IMR-90 (cell line): ENCODE results near the gene KIRREL1. TPM values are rescaled to one million over a fixed set of nuclear protein-coding genes. Genes with fewer than 3 reads are reported as not detected.

Experiments used
- ATAC-seq: fragments of 200-7000 bp; cut with Tn5 transposase; 2 replicates; pipeline ENCODE4 v1.9.1; 2020; ENCODE audit warnings: low read depth, mild to moderate bottlenecking, moderate library complexity
- BruUV-seq: library from RNA; stranded (reverse); fragments of 400-500 nt; replicated peaks from 2 replicates; lab custom pipeline; 2021; lab: Mats Ljungman, UMichigan
- CTCF ChIA-PET: fragments of 300-600 bp; formaldehyde crosslinking; extraction: SDS; loops from one replicate; lab custom pipeline; 2021; ENCODE audit warnings: antibody characterized with exemption; lab: Yijun Ruan, JAX
- POLR2A ChIA-PET: fragments of 300-600 bp; sonication (Branson Sonifier 250); formaldehyde crosslinking; loops from one replicate; lab custom pipeline; 2022; ENCODE audit warnings: antibody characterized with exemption; ENCODE audit not compliant: unreplicated experiment; lab: Charles Lee
- DNase-seq: peaks from one replicate; pipeline ENCODE4 v3.0.0; 2013
- H2AFZ ChIP-seq: replicated peaks from 2 replicates; pipeline ENCODE3; 2013; ENCODE audit warnings: low read length, mild to moderate bottlenecking; ENCODE audit not compliant: poor library complexity
- H2AK5ac ChIP-seq: 2 replicates; pipeline ENCODE4 v1.6.1; 2013; ENCODE audit warnings: low read depth, low read length, inconsistent platforms
- H2AK9ac ChIP-seq: replicated peaks from 2 replicates; pipeline ENCODE3; 2013; ENCODE audit warnings: mild to moderate bottlenecking, low read depth, low read length, moderate library complexity; ENCODE audit not compliant: poor library complexity
- H2BK120ac ChIP-seq: 2 replicates; pipeline ENCODE4 v1.6.1; 2013; ENCODE audit warnings: low read depth, low read length, inconsistent platforms
- H2BK15ac ChIP-seq: 3 replicates; pipeline ENCODE4 v1.6.1; 2013; ENCODE audit warnings: low read depth, low read length, inconsistent platforms
- H2BK20ac ChIP-seq: 2 replicates; pipeline ENCODE4 v1.6.1; 2013; ENCODE audit warnings: low read depth, mild to moderate bottlenecking, inconsistent platforms, low read length, moderate library complexity
- H2BK5ac ChIP-seq: 2 replicates; pipeline ENCODE4 v1.6.1; 2013; ENCODE audit warnings: mild to moderate bottlenecking, low read depth, low read length, inconsistent platforms; ENCODE audit not compliant: poor library complexity, severe bottlenecking
- H3K14ac ChIP-seq: replicated peaks from 2 replicates; pipeline ENCODE4 v1.6.1; 2013; ENCODE audit warnings: low read depth, low read length, inconsistent platforms
- H3K18ac ChIP-seq: 2 replicates; pipeline ENCODE4 v1.6.1; 2013; ENCODE audit warnings: low read depth, low read length, control low read depth
- H3K23ac ChIP-seq: 2 replicates; pipeline ENCODE4 v1.6.1; 2013; ENCODE audit warnings: low read depth, low read length, inconsistent platforms
- H3K27ac ChIP-seq: 2 replicates; pipeline ENCODE4 v1.5.1; 2013; ENCODE audit warnings: mild to moderate bottlenecking, control low read depth, low read length; ENCODE audit not compliant: insufficient read depth
- H3K27me3 ChIP-seq: 2 replicates; pipeline ENCODE4 v1.6.1; 2013; ENCODE audit warnings: low read length; ENCODE audit not compliant: control insufficient read depth, insufficient read depth
- H3K36me3 ChIP-seq: 2 replicates; pipeline ENCODE4 v1.6.1; 2013; ENCODE audit warnings: low read length, mixed read lengths; ENCODE audit not compliant: control insufficient read depth, insufficient read depth
- H3K4ac ChIP-seq: 2 replicates; pipeline ENCODE4 v1.6.1; 2013; ENCODE audit warnings: low read depth, low read length, inconsistent platforms
- H3K4me1 ChIP-seq: 2 replicates; pipeline ENCODE4 v1.6.1; 2013; ENCODE audit warnings: low read length, mixed read lengths; ENCODE audit not compliant: control insufficient read depth, insufficient read depth
- H3K4me2 ChIP-seq: 2 replicates; pipeline ENCODE4 v1.6.1; 2013; ENCODE audit warnings: low read depth, mild to moderate bottlenecking, control low read depth, low read length, moderate library complexity
- H3K4me3 ChIP-seq: 2 replicates; pipeline ENCODE4 v1.5.1; 2013; ENCODE audit warnings: low read depth, mild to moderate bottlenecking, control low read depth, low read length, moderate library complexity; ENCODE audit not compliant: insufficient read depth
- H3K56ac ChIP-seq: 2 replicates; pipeline ENCODE4 v1.6.1; 2013; ENCODE audit warnings: low read length, inconsistent platforms; ENCODE audit not compliant: insufficient read depth; ENCODE audit errors: extremely low read depth
- H3K79me1 ChIP-seq, 2 experiments: 2 replicates each; pipeline ENCODE4 v1.6.1; 2013; ENCODE audit warnings: low read length in 2 of 2, inconsistent platforms in 1 of 2, low read depth in 1 of 2
- H3K9ac ChIP-seq: 2 replicates; pipeline ENCODE4 v1.6.1; 2013; ENCODE audit warnings: low read depth, low read length, control low read depth
- H3K9me1 ChIP-seq: 2 replicates; pipeline ENCODE4 v1.6.1; 2013; ENCODE audit warnings: low read length, inconsistent platforms; ENCODE audit not compliant: insufficient read depth
- H3K9me3 ChIP-seq: 2 replicates; pipeline ENCODE4 v1.6.1; 2013; ENCODE audit warnings: low read length; ENCODE audit not compliant: control insufficient read depth, insufficient read depth
- H4K20me1 ChIP-seq: 2 replicates; pipeline ENCODE4 v1.6.1; 2013; ENCODE audit warnings: low read length, inconsistent platforms; ENCODE audit not compliant: insufficient read depth
- H4K5ac ChIP-seq: 2 replicates; pipeline ENCODE4 v1.6.1; 2013; ENCODE audit warnings: mild to moderate bottlenecking, low read depth, low read length, control low read depth
- H4K8ac ChIP-seq, 2 experiments: 2 replicates each; pipeline ENCODE4 v1.6.1; 2013; ENCODE audit warnings: low read depth in 2 of 2, low read length in 2 of 2, control low read depth in 1 of 2, inconsistent platforms in 1 of 2
- H4K91ac ChIP-seq: 2 replicates; pipeline ENCODE4 v1.6.1; 2013; ENCODE audit warnings: low read depth, low read length, inconsistent platforms; ENCODE audit not compliant: insufficient read depth
- CHD1 ChIP-seq: IDR thresholded peaks from 2 replicates; pipeline ENCODE4 v1.6.1; 2012; ENCODE audit warnings: low read depth, low read length, improper control_type of control experiment
- CTCF ChIP-seq: conservative IDR thresholded peaks from 2 replicates; pipeline ENCODE4 v1.5.1; 2012; ENCODE audit warnings: mild to moderate bottlenecking, low read depth, low read length, improper control_type of control experiment
- MAZ ChIP-seq: IDR thresholded peaks from 2 replicates; pipeline ENCODE4 v1.6.1; 2012; ENCODE audit warnings: low read depth, mild to moderate bottlenecking, low read length, improper control_type of control experiment, moderate library complexity, borderline replicate concordance
- RAD21 ChIP-seq: IDR thresholded peaks from 2 replicates; pipeline ENCODE4 v1.6.1; 2012; ENCODE audit warnings: low read length, improper control_type of control experiment
- SMC3 ChIP-seq: fragments of 150-350 bp; IDR thresholded peaks from 2 replicates; pipeline ENCODE4 v1.6.1; 2016; ENCODE audit warnings: low read depth, mild to moderate bottlenecking, antibody characterized with exemption, low read length, moderate library complexity
- WGBS, 2 experiments: methylation state at CpG; one replicate each; pipeline versions ENCODE4 v1.1.5 to v1.1.7; 2013; ENCODE audit warnings: missing lambda C conversion rate in 2 of 2; ENCODE audit not compliant: insufficient read length in 1 of 2; ENCODE audit errors: extremely low coverage in 2 of 2; 5-methylcytosine and 5-hydroxymethylcytosine counted together
- dilution Hi-C: fragments of 300-500 bp; cut with HindIII; formaldehyde crosslinking; loops from one replicate; pipeline ENCODE4 v1.14.3; 2018; ENCODE audit warnings: low sequenced_read_pairs; ENCODE audit not compliant: unreplicated experiment
- in situ Hi-C: fragments of 300-500 bp; cut with MboI; formaldehyde crosslinking; loops from 3 replicates; pipeline ENCODE4 v1.14.3; 2019; ENCODE audit warnings: low sequenced_read_pairs, inconsistent platforms, mixed read lengths
- intact Hi-C: fragments of 100-400 bp; cut with micrococcal nuclease; formaldehyde crosslinking; loops from 2 replicates; pipeline ENCODE4 v1.10.0; 2022
- polyA plus RNA-seq, 3 experiments: library from polyadenylated mRNA; depleted of rRNA; stranded (reverse); fragments of >200 nt; gene quantifications; 2 replicates each; pipeline ENCODE4 v1.2.3, GENCODE V29; 2012; ENCODE audit warnings: low replicate concordance in 1 of 3
- total RNA-seq: library from RNA; depleted of rRNA; stranded (reverse); fragments of >200 nt; gene quantifications from 2 replicates; pipeline ENCODE4 v1.2.3, GENCODE V29; 2012

Gene KIRREL1
- total and polyA plus RNA-seq, 2 of the 4 experiments (the other 2 are of a cell fraction), result 58.1 to 64.7 TPM

GRCh38 chr1:157969697-157970485 lies 23.6 kb upstream of the KIRREL1 start:
- Histone ChIP-seq H3K27me3 (peaks cover 6% of the 10 kb centered on the region), H3K9me1 (peaks cover 14% of the 10 kb centered on the region), H2AK5ac (no peak overlapping the region), H3K79me1 (no peaks in the 10 kb centered on the region), H2BK120ac (no peak overlapping the region), H3K4me1 (peaks cover 15% of the 10 kb centered on the region), H3K4ac (no peak overlapping the region), H3K36me3 (no peaks in the 10 kb centered on the region), H4K8ac (no peak overlapping the region), H2BK15ac (no peak overlapping the region), H2BK5ac (no peak overlapping the region), H2BK20ac (no peak overlapping the region), H3K9ac (no peak overlapping the region), H3K23ac (no peak overlapping the region), H2AFZ (no peak overlapping the region), H3K56ac (no peak overlapping the region), H4K20me1 (peaks cover 4% of the 10 kb centered on the region), H4K5ac (no peak overlapping the region), H2AK9ac (no peak overlapping the region), H3K14ac (no peak overlapping the region), H4K91ac (no peak overlapping the region), H3K18ac (no peak overlapping the region), H3K4me2 (no peak overlapping the region), H3K9me3 (peaks cover 2% of the 10 kb centered on the region; the same call in 1 of the 2 replicates), H3K27ac (no peak overlapping the region), H3K4me3 (no peak overlapping the region)
- CTCF ChIA-PET, result interaction anchor here (0.6 to 2.6 kb wide), 11 partner anchors 12 to 1028 kb away, joined by 3 to 12 read pairs (median 6); no protein-coding TSS in a partner anchor
- BruUV-seq, result no TSS peak
- dilution Hi-C loops, result loop anchor here (25.0 kb wide), 1 partner anchor 167 kb away; a partner anchor contains a TSS
- in situ Hi-C loops, result loop anchor here (10.0 kb wide), 2 partner anchors 1035 to 1115 kb away; partner anchors contain the start of gene IFI16
- ATAC-seq (peak; percentile 75), DNase-seq (peak; percentile 88)
- WGBS, 2 experiments, result no CpG with 5 or more reads among the region's 3 CpGs
- intact Hi-C loops, result loop anchor here (1.0 to 10.0 kb wide), 7 partner anchors 23 to 1031 kb away; partner anchors contain the start of gene KIRREL1
- POLR2A ChIA-PET, result no interaction called here
- TF ChIP-seq RAD21 (peak; percentile 84), MAZ (peak; percentile 39; the same call in 1 of the 2 replicates), CHD1 (no peak), SMC3 (peak; percentile 87), CTCF (peak; percentile 93)
